IMR-90 (cell line): ENCODE measurements around the gene TAX1BP1. TPM values are rescaled to one million over a fixed set of nuclear protein-coding genes. Genes with fewer than 3 reads are reported as not detected.

Experiments
- ATAC-seq: fragments of 200-7000 bp; cut with Tn5 transposase; 2 replicates; pipeline ENCODE4 v1.9.1; 2020; ENCODE audit warnings: low read depth, mild to moderate bottlenecking, moderate library complexity
- BruUV-seq: library from RNA; stranded (reverse); fragments of 400-500 nt; replicated peaks from 2 replicates; lab custom pipeline; 2021; lab: Mats Ljungman, UMichigan
- CTCF ChIA-PET: fragments of 300-600 bp; formaldehyde crosslinking; extraction: SDS; loops from one replicate; lab custom pipeline; 2021; ENCODE audit warnings: antibody characterized with exemption; lab: Yijun Ruan, JAX
- POLR2A ChIA-PET: fragments of 300-600 bp; sonication (Branson Sonifier 250); formaldehyde crosslinking; loops from one replicate; lab custom pipeline; 2022; ENCODE audit warnings: antibody characterized with exemption; ENCODE audit not compliant: unreplicated experiment; lab: Charles Lee
- DNase-seq: peaks from one replicate; pipeline ENCODE4 v3.0.0; 2013
- H2AFZ ChIP-seq: replicated peaks from 2 replicates; pipeline ENCODE3; 2013; ENCODE audit warnings: low read length, mild to moderate bottlenecking; ENCODE audit not compliant: poor library complexity
- H2AK5ac ChIP-seq: 2 replicates; pipeline ENCODE4 v1.6.1; 2013; ENCODE audit warnings: low read depth, low read length, inconsistent platforms
- H2AK9ac ChIP-seq: replicated peaks from 2 replicates; pipeline ENCODE3; 2013; ENCODE audit warnings: mild to moderate bottlenecking, low read depth, low read length, moderate library complexity; ENCODE audit not compliant: poor library complexity
- H2BK120ac ChIP-seq: 2 replicates; pipeline ENCODE4 v1.6.1; 2013; ENCODE audit warnings: low read depth, low read length, inconsistent platforms
- H2BK15ac ChIP-seq: 3 replicates; pipeline ENCODE4 v1.6.1; 2013; ENCODE audit warnings: low read depth, low read length, inconsistent platforms
- H2BK20ac ChIP-seq: 2 replicates; pipeline ENCODE4 v1.6.1; 2013; ENCODE audit warnings: low read depth, mild to moderate bottlenecking, inconsistent platforms, low read length, moderate library complexity
- H2BK5ac ChIP-seq: 2 replicates; pipeline ENCODE4 v1.6.1; 2013; ENCODE audit warnings: mild to moderate bottlenecking, low read depth, low read length, inconsistent platforms; ENCODE audit not compliant: poor library complexity, severe bottlenecking
- H3K14ac ChIP-seq: replicated peaks from 2 replicates; pipeline ENCODE4 v1.6.1; 2013; ENCODE audit warnings: low read depth, low read length, inconsistent platforms
- H3K18ac ChIP-seq: 2 replicates; pipeline ENCODE4 v1.6.1; 2013; ENCODE audit warnings: low read depth, low read length, control low read depth
- H3K23ac ChIP-seq: 2 replicates; pipeline ENCODE4 v1.6.1; 2013; ENCODE audit warnings: low read depth, low read length, inconsistent platforms
- H3K27ac ChIP-seq: 2 replicates; pipeline ENCODE4 v1.5.1; 2013; ENCODE audit warnings: mild to moderate bottlenecking, control low read depth, low read length; ENCODE audit not compliant: insufficient read depth
- H3K27me3 ChIP-seq: 2 replicates; pipeline ENCODE4 v1.6.1; 2013; ENCODE audit warnings: low read length; ENCODE audit not compliant: control insufficient read depth, insufficient read depth
- H3K36me3 ChIP-seq: 2 replicates; pipeline ENCODE4 v1.6.1; 2013; ENCODE audit warnings: low read length, mixed read lengths; ENCODE audit not compliant: control insufficient read depth, insufficient read depth
- H3K4ac ChIP-seq: 2 replicates; pipeline ENCODE4 v1.6.1; 2013; ENCODE audit warnings: low read depth, low read length, inconsistent platforms
- H3K4me1 ChIP-seq: 2 replicates; pipeline ENCODE4 v1.6.1; 2013; ENCODE audit warnings: low read length, mixed read lengths; ENCODE audit not compliant: control insufficient read depth, insufficient read depth
- H3K4me2 ChIP-seq: 2 replicates; pipeline ENCODE4 v1.6.1; 2013; ENCODE audit warnings: low read depth, mild to moderate bottlenecking, control low read depth, low read length, moderate library complexity
- H3K4me3 ChIP-seq: 2 replicates; pipeline ENCODE4 v1.5.1; 2013; ENCODE audit warnings: low read depth, mild to moderate bottlenecking, control low read depth, low read length, moderate library complexity; ENCODE audit not compliant: insufficient read depth
- H3K56ac ChIP-seq: 2 replicates; pipeline ENCODE4 v1.6.1; 2013; ENCODE audit warnings: low read length, inconsistent platforms; ENCODE audit not compliant: insufficient read depth; ENCODE audit errors: extremely low read depth
- H3K79me1 ChIP-seq, 2 experiments: 2 replicates each; pipeline ENCODE4 v1.6.1; 2013; ENCODE audit warnings: low read length in 2 of 2, inconsistent platforms in 1 of 2, low read depth in 1 of 2
- H3K9ac ChIP-seq: 2 replicates; pipeline ENCODE4 v1.6.1; 2013; ENCODE audit warnings: low read depth, low read length, control low read depth
- H3K9me1 ChIP-seq: 2 replicates; pipeline ENCODE4 v1.6.1; 2013; ENCODE audit warnings: low read length, inconsistent platforms; ENCODE audit not compliant: insufficient read depth
- H3K9me3 ChIP-seq: 2 replicates; pipeline ENCODE4 v1.6.1; 2013; ENCODE audit warnings: low read length; ENCODE audit not compliant: control insufficient read depth, insufficient read depth
- H4K20me1 ChIP-seq: 2 replicates; pipeline ENCODE4 v1.6.1; 2013; ENCODE audit warnings: low read length, inconsistent platforms; ENCODE audit not compliant: insufficient read depth
- H4K5ac ChIP-seq: 2 replicates; pipeline ENCODE4 v1.6.1; 2013; ENCODE audit warnings: mild to moderate bottlenecking, low read depth, low read length, control low read depth
- H4K8ac ChIP-seq, 2 experiments: 2 replicates each; pipeline ENCODE4 v1.6.1; 2013; ENCODE audit warnings: low read depth in 2 of 2, low read length in 2 of 2, control low read depth in 1 of 2, inconsistent platforms in 1 of 2
- H4K91ac ChIP-seq: 2 replicates; pipeline ENCODE4 v1.6.1; 2013; ENCODE audit warnings: low read depth, low read length, inconsistent platforms; ENCODE audit not compliant: insufficient read depth
- MAFK ChIP-seq: IDR thresholded peaks from 2 replicates; pipeline ENCODE4 v1.6.1; 2012; ENCODE audit warnings: low read depth, low read length, improper control_type of control experiment
- RCOR1 ChIP-seq: IDR thresholded peaks from 2 replicates; pipeline ENCODE4 v1.6.1; 2012; ENCODE audit warnings: mild to moderate bottlenecking, low read length, improper control_type of control experiment; ENCODE audit not compliant: insufficient replicate concordance
- WGBS, 2 experiments: methylation state at CpG; one replicate each; pipeline versions ENCODE4 v1.1.5 to v1.1.7; 2013; ENCODE audit warnings: missing lambda C conversion rate in 2 of 2; ENCODE audit not compliant: insufficient read length in 1 of 2; ENCODE audit errors: extremely low coverage in 2 of 2; 5-methylcytosine and 5-hydroxymethylcytosine counted together
- dilution Hi-C: fragments of 300-500 bp; cut with HindIII; formaldehyde crosslinking; loops from one replicate; pipeline ENCODE4 v1.14.3; 2018; ENCODE audit warnings: low sequenced_read_pairs; ENCODE audit not compliant: unreplicated experiment
- in situ Hi-C: fragments of 300-500 bp; cut with MboI; formaldehyde crosslinking; loops from 3 replicates; pipeline ENCODE4 v1.14.3; 2019; ENCODE audit warnings: low sequenced_read_pairs, inconsistent platforms, mixed read lengths
- intact Hi-C: fragments of 100-400 bp; cut with micrococcal nuclease; formaldehyde crosslinking; loops from 2 replicates; pipeline ENCODE4 v1.10.0; 2022
- polyA plus RNA-seq, 3 experiments: library from polyadenylated mRNA; depleted of rRNA; stranded (reverse); fragments of >200 nt; gene quantifications; 2 replicates each; pipeline ENCODE4 v1.2.3, GENCODE V29; 2012; ENCODE audit warnings: low replicate concordance in 1 of 3
- total RNA-seq: library from RNA; depleted of rRNA; stranded (reverse); fragments of >200 nt; gene quantifications from 2 replicates; pipeline ENCODE4 v1.2.3, GENCODE V29; 2012

The TAX1BP1 gene
- total and polyA plus RNA-seq, 2 of the 4 experiments (the other 2 are of a cell fraction), result 49.0 to 52.7 TPM

DNA sequence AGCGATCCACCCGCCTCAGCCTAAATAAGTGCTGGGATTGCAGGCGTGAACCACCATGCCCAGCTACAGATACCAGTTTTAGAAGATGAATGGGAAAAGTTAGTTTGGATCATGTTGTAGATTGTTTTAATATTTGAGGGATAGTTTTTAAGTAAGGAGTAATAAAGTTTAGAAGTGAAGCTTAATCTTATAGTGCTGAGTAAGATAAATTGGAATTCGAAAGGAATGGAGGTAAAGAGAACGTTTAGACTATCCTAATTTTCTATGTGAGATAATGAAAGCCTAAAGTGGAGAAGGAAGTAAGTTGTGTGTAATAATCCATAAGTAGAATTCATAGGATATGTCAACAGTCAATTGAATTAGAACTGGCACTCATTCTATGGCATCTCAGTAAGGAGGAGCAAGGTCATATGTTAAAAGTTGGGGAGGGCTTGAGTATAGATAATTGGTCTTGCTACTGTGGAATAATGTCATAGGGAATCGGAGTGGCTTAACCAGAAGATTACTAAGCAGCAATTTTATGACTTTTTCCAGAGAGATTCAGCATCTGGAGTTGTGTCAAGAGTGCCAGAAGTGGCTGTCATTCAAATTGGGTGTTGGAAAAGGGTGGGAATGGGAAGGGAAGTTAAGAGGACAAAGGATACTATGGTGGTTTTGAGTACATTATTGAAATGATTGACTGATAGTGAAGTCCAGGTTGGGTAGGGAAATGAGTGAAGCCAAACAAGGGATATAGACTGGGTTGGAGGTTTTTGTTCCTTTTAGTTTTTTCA, 12.1 kb downstream of the TAX1BP1 start:
- Histone ChIP-seq H3K9me1 (0 out of 2 replicates have a peak, but pooled peaks cover 4% of the 10 kb centered on the region), H2BK15ac (no peak overlapping the region), H3K4me2 (no peak overlapping the region), H3K14ac (no peak overlapping the region), H3K18ac (no peak overlapping the region), H2AK9ac (no peak overlapping the region), H4K8ac (no peak overlapping the region), H2BK5ac (no peak overlapping the region), H3K27me3 (no peaks in the 10 kb centered on the region), H3K4me1 (peaks cover 6% of the 10 kb centered on the region; the same call in 1 of the 2 replicates), H3K23ac (peak overlapping the region; percentile 29; the same call in 1 of the 2 replicates), H2BK120ac (no peak overlapping the region), H3K9ac (no peak overlapping the region), H2AK5ac (no peak overlapping the region), H2BK20ac (no peak overlapping the region), H3K56ac (no peak overlapping the region), H3K79me1 (peaks cover 31 to 43% of the 10 kb centered on the region in 2 experiments), H3K4me3 (no peak overlapping the region), H3K36me3 (peaks cover 5% of the 10 kb centered on the region), H3K27ac (no peak overlapping the region), H4K91ac (no peak overlapping the region), H2AFZ (no peak overlapping the region), H4K5ac (no peak overlapping the region), H3K4ac (no peak overlapping the region), H3K9me3 (no peaks in the 10 kb centered on the region), H4K20me1 (peaks cover 8% of the 10 kb centered on the region; the same call in 1 of the 2 replicates)
- POLR2A ChIA-PET, result no interaction called here
- CTCF ChIA-PET, result interaction anchor here (0.6 kb wide), 1 partner anchor 29 kb away, joined by 3 read pairs; no protein-coding TSS in a partner anchor
- BruUV-seq, result no TSS peak
- DNase-seq, result no peak
- dilution Hi-C loops, result no loop called here
- TF ChIP-seq RCOR1 (no peak), MAFK (peak; percentile 73)
- no peak for ATAC-seq
- in situ Hi-C loops, result no loop called here
- intact Hi-C loops, result no loop called here
- 100% methylated on average over 1 of the region's 6 CpGs; no CpG with 5 or more reads in 1 of the 2 experiments for WGBS, 2 experiments
